Adrenal gland (tissue), 12 donors: Measurements from ENCODE around the gene UNC45A. TPM values are rescaled to one million over a fixed set of nuclear protein-coding genes. Genes with fewer than 3 reads are reported as not detected.

Source experiments
- DNase-seq, 7 donors: peaks; one replicate each; pipeline ENCODE4 v3.0.0-alpha.2; 2019 to 2020
- H3K27ac ChIP-seq, 5 donors: fragments of 200-600 bp; sonication (generic) in 4 of 5; 1 replicate in 3 of 5; 2 replicates in 2 of 5; pipeline versions ENCODE4 v1.5.1 to v1.8.0; 2016 to 2020; ENCODE audit warnings: mild to moderate bottlenecking in 1 of 5
- H3K27me3 ChIP-seq: fragments of 200-600 bp; 2 replicates; pipeline ENCODE4 v1.8.0; 2021
- H3K36me3 ChIP-seq, 2 donors: fragments of 200-600 bp; replicated peaks in 1 of 2; 1 replicate in 1 of 2; 2 replicates in 1 of 2; pipeline versions ENCODE4 v1.5.1 to v1.8.0; 2018 to 2022
- H3K4me1 ChIP-seq, 2 donors: fragments of 200-600 bp; replicated peaks in 1 of 2; 1 replicate in 1 of 2; 2 replicates in 1 of 2; pipeline versions ENCODE4 v1.5.1 to v1.8.0; 2018 to 2021
- H3K4me3 ChIP-seq, 4 donors: fragments of 200-600 bp; sonication (generic) in 3 of 4; one replicate each; pipeline ENCODE4 v1.5.1; 2016 to 2018
- H3K9me3 ChIP-seq, 3 donors: fragments of 200-600 bp; sonication (generic) in 1 of 3; replicated peaks in 1 of 3; 1 replicate in 2 of 3; 2 replicates in 1 of 3; pipeline versions ENCODE4 v1.5.1 to v1.8.0; 2016 to 2021
- CTCF ChIP-seq, 6 experiments: fragments of 450-650 bp in 4 of 6; fragments of 200-600 bp in 2 of 6; sonication (generic) in 1 of 6; IDR thresholded peaks; 1 replicate in 5 of 6; 2 replicates in 1 of 6; pipeline versions ENCODE4 v1.5.1 to v1.8.0; 2016 to 2021; ENCODE audit warnings: antibody characterized with exemption in 6 of 6, mild to moderate bottlenecking in 2 of 6, moderate library complexity in 1 of 6
- POLR2A ChIP-seq, 2 donors: fragments of 450-650 bp; IDR thresholded peaks; one replicate each; pipeline ENCODE4 v1.6.1; 2017; ENCODE audit warnings: antibody characterized with exemption in 2 of 2, mild to moderate bottlenecking in 2 of 2, moderate library complexity in 1 of 2
- WGBS, 4 donors: extraction: QIAGEN DNeasy Blood & Tissue Kit in 2 of 4; methylation state at CpG; one replicate each; pipeline versions ENCODE4 v1.1.5 to v1.1.7; 2013 to 2017; 5-methylcytosine and 5-hydroxymethylcytosine counted together
- intact Hi-C, 2 donors: fragments of 100-400 bp; cut with DNase I; formaldehyde crosslinking; loops; one replicate each; pipeline versions ENCODE4 v1.14.1 to v1.15.0; 2022 to 2023
- polyA plus RNA-seq, 3 donors: library from polyadenylated mRNA; stranded (reverse); fragments of 200-250 nt in 2 of 3; fragments of 350-450 nt in 1 of 3; fragmentation: Illumina TruSeq in 1 of 3; extraction: RNeasy Lipid Tissue Mini Kit (QIAGEN cat#74804) in 1 of 3; gene quantifications; one replicate each; pipeline ENCODE4 v1.2.3, GENCODE V29; 2013 to 2014
- total RNA-seq, 9 donors: library from RNA; depleted of rRNA in 4 of 9; stranded (reverse); fragments of >200 nt in 4 of 9; fragments of 120-200 nt in 1 of 9; fragmentation: NEBNext Ultra II Directional in 1 of 9; extraction: Animal tissue kit (Norgen Biotek cat#: 25700) in 1 of 9; gene quantifications; one replicate each; pipeline versions ENCODE4 v1.1.0 to v1.2.4, GENCODE V29; 2013 to 2023
- donor health status: healthy with polysubstance abuse.
- donor health status: Bipolar disorder and iron deficiency.
- donor health status: DM: yes; HTN: yes; CAD: no.
- donor health status: DM: no; HTN: no; CAD: no.
- donor health status: DM: no; HTN: no; CAD: no.
- donor health status: DM: yes; HTN: yes; CAD: no.

Gene UNC45A
- total and polyA plus RNA-seq, 12 donors = 28.1 to 114 (median 64.7) TPM

GRCh38 chr15:90938261-90938660, 3.2 kb downstream of the UNC45A start:
- no peak for DNase-seq
- Histone ChIP-seq H3K27ac (no peak overlapping the region), H3K4me3 (no peak overlapping the region), H3K9me3 (no peaks in the 10 kb centered on the region), H3K4me1 (peaks cover 16 to 24% of the 10 kb centered on the region in 2 donors), H3K27me3 (no peaks in the 10 kb centered on the region), H3K36me3 (peaks cover 0 to 55% of the 10 kb centered on the region in 2 donors)
- intact Hi-C loops = no loop called here
- WGBS, 4 donors = 87 to 94% (median 90%) methylated on average over 5 of the region's 5 CpGs
- TF ChIP-seq POLR2A (IDR thresholded peaks at IDR 0.05) (no peak), CTCF (IDR thresholded peaks at IDR 0.05) (no peak)

GRCh38 chr15:90939756-90940155, 4.7 kb downstream of the UNC45A start:
- no peaks in the 10 kb centered on the region for H3K9me3 ChIP-seq

GRCh38 chr15:90941038-90941437, 6.0 kb downstream of the UNC45A start:
- 93 to 97% (median 96%) methylated on average over 4 of the region's 4 CpGs for WGBS, 4 donors
- intact Hi-C loops = no loop called here

More at GRCh38 chr15:90939756-90940155, 4.7 kb downstream of the UNC45A start:
- Histone ChIP-seq H3K27ac (no peak overlapping the region), H3K4me3 (no peak overlapping the region), H3K4me1 (peaks cover 11 to 19% of the 10 kb centered on the region in 2 donors), H3K36me3 (peaks cover 0 to 70% of the 10 kb centered on the region in 2 donors), H3K27me3 (no peaks in the 10 kb centered on the region)
- intact Hi-C loops = no loop called here
- no peak for TF ChIP-seq POLR2A (IDR thresholded peaks at IDR 0.05)
- no peak for TF ChIP-seq CTCF (IDR thresholded peaks at IDR 0.05)
- no peak for DNase-seq
- 87 to 96% (median 93%) methylated on average over 6 to 7 of the region's 7 CpGs for WGBS, 4 donors

GRCh38 chr15:90942354-90943120, 7.5 kb downstream of the UNC45A start:
- Histone ChIP-seq H3K36me3 (peaks cover 0 to 94% of the 10 kb centered on the region in 2 donors), H3K4me1 (no peaks in the 10 kb centered on the region), H3K4me3 (no peak overlapping the region), H3K27me3 (no peaks in the 10 kb centered on the region), H3K27ac (no peak overlapping the region), H3K9me3 (no peaks in the 10 kb centered on the region)
- WGBS, 4 donors = 75 to 84% (median 83%) methylated on average over 10 to 12 of the region's 12 CpGs
- DNase-seq = no peak
- intact Hi-C loops = no loop called here
- TF ChIP-seq CTCF (IDR thresholded peaks at IDR 0.05) (no peak), POLR2A (IDR thresholded peaks at IDR 0.05) (no peak)

More at GRCh38 chr15:90941038-90941437, 6.0 kb downstream of the UNC45A start:
- H3K4me3 ChIP-seq = no peak overlapping the region
- peaks cover 0 to 80% of the 10 kb centered on the region in 2 donors for H3K36me3 ChIP-seq
- TF ChIP-seq CTCF (IDR thresholded peaks at IDR 0.05) = no peak
- no peaks in the 10 kb centered on the region for H3K9me3 ChIP-seq
- DNase-seq = no peak
- H3K27me3 ChIP-seq = no peaks in the 10 kb centered on the region
- no peak overlapping the region for H3K27ac ChIP-seq
- H3K4me1 ChIP-seq = peaks cover 6 to 12% of the 10 kb centered on the region in 2 donors
